Testis (tissue), 2 donors: ENCODE results near the gene PSMF1.

ENCODE experiments used
- POLR2A ChIP-seq: fragments of 450-650 bp; IDR thresholded peaks from one replicate; pipeline ENCODE4 v1.6.1; 2017; ENCODE audit warnings: antibody characterized with exemption, mild to moderate bottlenecking, moderate library complexity
- TF ChIP-seq, protein P1 (sequence below), 3 experiments: fragments of 450-650 bp in 2 of 3; fragments of 200-600 bp in 1 of 3; sonication (generic) in 1 of 3; IDR thresholded peaks; one replicate each; pipeline ENCODE4 v1.5.1; 2016 to 2019; ENCODE audit warnings: antibody characterized with exemption in 3 of 3, mild to moderate bottlenecking in 2 of 3, moderate library complexity in 1 of 3

DNA sequence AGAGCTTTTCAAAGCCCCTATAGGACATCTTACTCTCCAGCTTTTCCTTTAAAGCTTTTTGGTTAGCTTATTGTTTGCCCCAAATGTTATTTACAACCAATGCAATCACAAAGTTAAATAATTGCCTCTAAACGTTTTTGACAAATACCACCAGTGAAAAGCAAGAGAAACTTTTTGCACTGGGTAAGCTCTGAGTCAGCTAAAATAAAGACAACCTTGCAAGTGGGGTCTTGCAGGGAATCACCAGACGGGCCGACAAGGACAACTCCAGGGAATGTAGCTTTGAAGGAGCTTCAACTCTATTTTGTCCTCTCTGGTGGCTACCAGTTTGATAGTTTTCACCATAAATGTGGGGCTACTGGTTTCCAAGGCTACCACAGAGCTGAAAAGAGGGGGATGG is 14.7 kb upstream of the PSMF1 start:
- TF ChIP-seq, protein P1, sequence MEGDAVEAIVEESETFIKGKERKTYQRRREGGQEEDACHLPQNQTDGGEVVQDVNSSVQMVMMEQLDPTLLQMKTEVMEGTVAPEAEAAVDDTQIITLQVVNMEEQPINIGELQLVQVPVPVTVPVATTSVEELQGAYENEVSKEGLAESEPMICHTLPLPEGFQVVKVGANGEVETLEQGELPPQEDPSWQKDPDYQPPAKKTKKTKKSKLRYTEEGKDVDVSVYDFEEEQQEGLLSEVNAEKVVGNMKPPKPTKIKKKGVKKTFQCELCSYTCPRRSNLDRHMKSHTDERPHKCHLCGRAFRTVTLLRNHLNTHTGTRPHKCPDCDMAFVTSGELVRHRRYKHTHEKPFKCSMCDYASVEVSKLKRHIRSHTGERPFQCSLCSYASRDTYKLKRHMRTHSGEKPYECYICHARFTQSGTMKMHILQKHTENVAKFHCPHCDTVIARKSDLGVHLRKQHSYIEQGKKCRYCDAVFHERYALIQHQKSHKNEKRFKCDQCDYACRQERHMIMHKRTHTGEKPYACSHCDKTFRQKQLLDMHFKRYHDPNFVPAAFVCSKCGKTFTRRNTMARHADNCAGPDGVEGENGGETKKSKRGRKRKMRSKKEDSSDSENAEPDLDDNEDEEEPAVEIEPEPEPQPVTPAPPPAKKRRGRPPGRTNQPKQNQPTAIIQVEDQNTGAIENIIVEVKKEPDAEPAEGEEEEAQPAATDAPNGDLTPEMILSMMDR (IDR thresholded peaks at IDR 0.05) = no peak
- TF ChIP-seq POLR2A = no peak
